GM18526 (cell line): ENCODE results near the gene NDUFAF7.

Source experiments
- POLR2A ChIP-seq: IDR thresholded peaks from 3 replicates; pipeline ENCODE4 v1.6.1; 2011; ENCODE audit not compliant: insufficient read length; ENCODE audit errors: extremely low read depth

The NDUFAF7 gene

GRCh38 chr2:37263839-37264238 is 32.4 kb downstream of the NDUFAF7 start:
- TF ChIP-seq POLR2A = no peak

DNA sequence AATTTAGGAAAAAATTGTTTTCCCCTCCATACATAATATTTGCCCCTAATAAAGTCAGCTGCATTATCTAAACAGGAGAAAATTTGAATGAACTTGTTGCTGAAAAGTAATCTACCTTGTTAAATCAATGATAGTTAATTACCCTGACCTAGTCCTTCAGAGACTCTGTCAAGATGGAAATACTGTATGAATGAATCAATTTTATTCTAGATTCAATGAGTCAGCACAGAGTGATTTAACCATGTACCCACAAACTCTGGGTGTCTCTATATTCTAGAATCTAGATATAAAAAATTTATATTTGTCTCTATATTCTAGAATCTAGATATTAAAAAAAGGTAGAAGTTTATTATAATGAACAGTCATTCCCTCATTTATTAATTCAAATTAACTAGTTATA is 36.2 kb downstream of the NDUFAF7 start:
- TF ChIP-seq POLR2A = no peak

- no peak for TF ChIP-seq POLR2A
Observed at GRCh38 chr2:37268111-37268510, 36.7 kb downstream of the NDUFAF7 start.

DNA sequence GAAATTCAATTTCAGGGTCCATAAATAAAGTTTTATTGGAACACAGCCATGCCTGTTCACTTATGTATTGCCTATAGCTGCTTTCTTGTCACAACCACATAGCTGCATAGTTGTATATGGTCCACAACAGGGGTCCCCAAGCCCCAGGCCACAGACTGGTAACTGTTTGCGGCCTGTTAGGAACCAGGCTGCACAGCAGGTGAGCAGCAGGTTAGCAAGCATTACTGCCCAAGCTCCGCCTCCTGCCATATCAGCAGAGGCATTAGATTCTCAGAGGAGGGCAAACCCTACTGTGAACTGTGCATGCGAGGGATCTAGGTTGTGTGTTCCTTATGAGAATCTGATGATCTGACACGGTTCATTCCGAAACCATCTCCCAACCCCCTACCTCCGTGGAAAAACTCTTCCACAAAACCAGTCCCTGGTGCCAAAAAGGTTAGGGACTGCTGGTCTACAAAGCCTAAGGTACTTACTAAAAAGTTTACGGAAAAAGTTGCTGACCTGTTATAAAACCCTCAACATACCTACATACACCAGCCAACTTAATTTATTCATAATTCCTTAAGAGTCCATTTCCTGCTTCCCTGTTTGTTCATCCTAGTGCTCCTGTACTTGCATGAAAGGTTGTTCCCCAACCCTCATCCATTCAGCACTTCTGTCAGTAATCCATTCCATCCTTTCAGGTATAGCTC is 40.1 kb downstream of the NDUFAF7 start:
- no peak for TF ChIP-seq POLR2A

DNA sequence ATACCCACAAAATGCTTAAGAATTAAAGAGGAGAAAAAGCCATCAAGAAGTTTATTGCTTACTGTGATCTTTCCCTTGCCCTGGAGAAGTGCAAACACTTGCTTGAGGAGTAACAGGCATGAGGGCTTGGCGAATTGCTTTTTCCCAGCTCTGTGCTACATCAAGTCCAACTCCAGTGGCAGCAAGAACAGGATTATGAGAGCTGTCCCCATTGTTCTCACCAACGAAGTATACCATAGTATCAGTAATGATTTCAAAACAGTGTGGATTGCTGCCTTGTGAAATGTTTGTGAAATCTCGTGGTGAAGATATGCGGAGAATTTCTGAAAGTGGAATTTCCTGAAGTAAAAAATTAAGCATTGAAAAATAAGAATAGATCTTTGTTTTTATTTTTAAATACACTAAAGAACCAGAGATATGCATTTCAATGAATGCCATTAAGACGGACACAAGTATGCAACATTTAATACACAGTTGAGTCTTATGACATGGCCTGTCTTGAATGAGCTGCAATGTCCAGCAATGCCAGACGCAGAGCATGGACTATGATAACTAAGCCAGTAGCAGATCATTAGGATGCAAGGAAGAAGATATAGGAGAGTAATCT is 43.0 kb downstream of the NDUFAF7 start:
- TF ChIP-seq POLR2A = no peak

DNA sequence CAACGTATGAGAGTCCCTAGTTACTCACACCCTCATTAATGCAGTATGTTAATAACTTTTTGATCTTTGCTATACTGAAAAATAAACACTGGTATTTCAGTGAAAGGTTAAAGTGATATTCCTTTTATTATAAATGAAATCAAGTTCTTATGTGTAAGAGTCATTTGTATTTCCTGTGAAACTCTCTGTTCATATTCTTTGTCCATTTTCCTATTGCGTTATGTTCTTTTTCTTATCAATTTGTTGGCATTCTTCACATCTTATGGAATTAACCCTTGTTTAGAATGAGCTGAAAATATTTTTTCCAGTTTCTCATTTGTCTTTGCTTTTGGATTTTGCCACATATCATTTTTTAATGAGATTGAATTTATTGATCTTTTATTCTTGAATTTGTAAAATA is 44.8 kb downstream of the NDUFAF7 start:
- no peak for TF ChIP-seq POLR2A

DNA sequence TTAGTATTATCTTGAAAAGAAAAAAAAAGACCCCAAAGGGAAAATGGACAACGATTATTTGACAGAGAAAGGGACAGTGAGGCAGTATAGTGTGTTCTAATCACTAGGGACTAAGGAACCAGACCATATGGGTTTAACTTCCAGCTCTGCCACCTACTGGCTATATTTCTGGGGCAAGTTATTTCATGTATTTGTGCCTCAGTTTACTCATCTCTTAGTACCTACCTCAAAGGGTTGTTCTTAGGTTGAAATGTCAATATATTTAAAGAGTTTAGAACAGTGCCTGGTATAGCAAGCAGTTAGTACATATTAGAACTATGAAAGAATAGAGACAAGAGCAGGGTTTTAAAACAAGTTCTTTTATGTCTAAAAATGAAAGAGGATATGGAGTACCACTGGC is 50.5 kb downstream of the NDUFAF7 start:
- no peak for TF ChIP-seq POLR2A

GRCh38 chr2:37282746-37283145 is 51.3 kb downstream of the NDUFAF7 start:
- TF ChIP-seq POLR2A = no peak

- no peak for TF ChIP-seq POLR2A
Observed at GRCh38 chr2:37283207-37283606, 51.7 kb downstream of the NDUFAF7 start.

DNA sequence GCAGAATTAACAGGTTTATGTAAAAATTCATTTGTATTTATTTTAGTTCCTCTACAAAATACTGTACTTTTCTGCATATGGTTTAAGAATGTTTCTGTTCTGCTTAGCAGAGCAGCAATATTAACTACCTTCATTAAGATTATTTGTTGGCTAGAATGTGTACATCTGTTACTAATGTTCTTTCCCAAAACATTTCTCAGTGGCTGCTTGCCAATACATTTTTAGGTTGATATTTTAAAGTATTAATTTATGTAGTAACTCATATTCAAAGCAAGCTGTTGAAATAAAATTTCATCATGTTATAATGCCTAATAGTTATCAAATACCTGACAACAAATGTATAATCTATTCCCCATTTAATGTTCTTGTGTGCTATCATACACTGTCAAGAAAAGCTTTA is 52.9 kb downstream of the NDUFAF7 start:
- TF ChIP-seq POLR2A = no peak

DNA sequence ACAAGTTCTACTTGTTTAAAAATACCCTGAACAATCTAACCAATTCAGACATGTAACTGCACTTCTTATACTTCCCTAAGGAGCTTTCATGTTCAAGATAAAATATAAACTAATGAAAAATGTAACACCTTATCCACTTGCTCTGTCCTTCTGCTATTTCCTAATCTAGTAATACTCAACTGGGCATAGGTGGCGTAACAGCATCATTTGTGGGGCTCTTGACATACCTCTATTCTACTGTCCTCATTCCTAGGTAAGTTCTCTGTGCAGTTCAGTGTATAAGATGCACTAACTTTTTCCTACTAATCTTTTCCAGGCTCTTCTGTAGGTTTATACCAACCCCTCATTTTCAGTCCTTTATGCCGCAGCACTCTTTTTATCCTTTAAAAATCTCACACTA is 56.5 kb downstream of the NDUFAF7 start:
- TF ChIP-seq POLR2A = no peak

DNA sequence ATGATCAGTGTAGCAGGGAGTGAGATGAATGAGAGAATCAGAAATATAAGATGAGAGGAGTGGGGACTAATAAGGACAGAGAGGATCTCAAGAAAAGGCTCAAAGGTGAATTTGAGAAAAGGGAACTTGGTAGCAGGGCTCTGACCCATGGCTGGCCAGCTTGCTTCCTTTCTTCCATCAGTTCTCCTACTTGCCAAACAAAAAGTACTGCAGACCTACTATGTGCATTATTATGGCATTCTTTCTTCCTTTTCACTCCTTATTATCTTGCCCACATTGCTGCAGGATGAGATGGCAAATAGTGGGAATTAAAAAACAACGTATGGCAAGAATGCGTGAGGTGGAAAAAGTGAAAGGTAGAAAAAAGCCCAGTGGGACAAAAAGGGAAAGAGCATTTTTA is 60.2 kb downstream of the NDUFAF7 start:
- TF ChIP-seq POLR2A = no peak

GRCh38 chr2:37295469-37296073 is 64.1 kb downstream of the NDUFAF7 start:
- no peak for TF ChIP-seq POLR2A

GRCh38 chr2:37297632-37298031 is 66.2 kb downstream of the NDUFAF7 start:
- TF ChIP-seq POLR2A = no peak
